ENCODE data around the gene C1orf56. TPM values are rescaled to one million over a fixed set of nuclear protein-coding genes. Genes with fewer than 3 reads are reported as not detected.

Gene C1orf56
- total and polyA plus RNA-seq, 2 of the 13 experiments (the other 11 are each of a cell fraction or from before 2014, with no cell fraction given) = 1.5 to 3.2 TPM

DNA sequence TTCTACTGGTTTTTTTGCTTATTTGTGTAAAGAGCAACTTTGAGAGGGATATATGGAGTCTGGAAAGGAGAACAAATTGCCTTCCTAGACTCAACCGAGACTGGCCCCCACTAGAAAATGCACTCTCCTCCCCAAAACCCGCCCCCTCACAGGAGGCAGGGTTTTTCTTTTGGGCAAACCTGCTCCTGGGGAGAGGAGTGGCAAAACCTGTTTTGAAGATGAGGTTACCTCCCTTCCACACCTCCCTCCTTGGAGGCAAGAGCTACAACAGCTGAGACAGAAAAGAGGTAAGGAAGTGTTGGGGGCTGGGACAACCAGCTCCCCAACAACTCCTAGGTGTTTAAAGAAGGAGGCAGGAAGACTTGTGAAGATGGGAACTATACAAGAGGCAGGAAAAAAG, 11.2 kb upstream of the C1orf56 start, which contains the start of gene BNIPL:
Gene BNIPL (plus strand): TSS at position 231 of the 400 bp plus-strand sequence. CDS start 140 bp downstream, at position 371.
- POLR2A ChIA-PET = no interaction called here
- Histone ChIP-seq H4K20me1 (ENCODE audit: insufficient read depth, low read length) (no peaks in the 10 kb centered on the region), H3K4me2 (ENCODE audit: low read depth, low read length) (no peak within 1 kb of the TSS), H3K9me3 (ENCODE audit: low read length) (no peaks in the 10 kb centered on the region), H3K9ac (ENCODE audit: insufficient read depth, low read depth, low read length) (no peak within 1 kb of the TSS), H3K79me2 (ENCODE audit: insufficient read depth, low read length) (no peaks in the 10 kb centered on the region), H3K4me3 (replicated peaks in 1 of 3; ENCODE audit: insufficient read depth in 1 of 3, low read depth in 2 of 3, low read length in 3 of 3) (no peak within 1 kb of the TSS), H2AFZ (ENCODE audit: low read length) (no peak within 1 kb of the TSS), H3K27ac (ENCODE audit: extremely low read length, insufficient read depth, low read length) (no peak within 1 kb of the TSS), H3K4me1 (ENCODE audit: insufficient read depth, low read length) (no peaks in the 10 kb centered on the region), H3K36me3 (replicated peaks in 1 of 2; ENCODE audit: control insufficient read depth in 1 of 2, insufficient read depth in 2 of 2, low read length in 2 of 2) (peaks cover 5 to 20% of the 10 kb centered on the region in 2 experiments; a peak in 3 of 5 replicates), H3K27me3 (ENCODE audit: control insufficient read depth in 1 of 2, insufficient read depth in 2 of 2, low read length in 2 of 2) (no peaks in the 10 kb centered on the region)
- ATAC-seq (no peak), DNase-seq (ENCODE audit: low spot score) (no peak), FAIRE-seq (no peak)
- no TSS peak for BruUV-seq (replicated peaks)
- in situ Hi-C loops (cut with HindIII; ENCODE audit: extremely low pct_ligation_motif_present, low pct_unique_long_range_greater_than_20kb) (no loop called here), intact Hi-C loops (cut with micrococcal nuclease; ENCODE audit: unreplicated experiment) (no loop called here)
- no peak for TF ChIP-seq CHD2 (IDR thresholded peaks at IDR 0.05; ENCODE audit: low read depth, low read length)
- TF ChIP-seq POLR2A (IDR thresholded peaks at IDR 0.05; ENCODE audit: insufficient read depth in 1 of 2, low read depth in 2 of 2, low read length in 2 of 2) = no peak
- no peak for TF ChIP-seq ETV5 (CRISPR knock-in tag; IDR thresholded peaks at IDR 0.05; ENCODE audit: borderline replicate concordance)
- no peak for TF ChIP-seq HDAC6 (IDR thresholded peaks at IDR 0.05; ENCODE audit: low read depth, low read length)
- no peak for TF ChIP-seq KDM5A (IDR thresholded peaks at IDR 0.05; ENCODE audit: borderline replicate concordance, low read length)
- TF ChIP-seq PAX8 (CRISPR knock-in tag; IDR thresholded peaks at IDR 0.05; ENCODE audit: borderline replicate concordance) = no peak
- no peak for TF ChIP-seq KLF11 (CRISPR knock-in tag; IDR thresholded peaks at IDR 0.05)
- WGBS (ENCODE audit: low lambda C conversion rate) = 64% methylated on average over 2 of the region's 2 CpGs
- CTCF ChIA-PET (ENCODE audit: low intra/inter-chr PET ratio, low total read pairs) = no interaction called here

DNA sequence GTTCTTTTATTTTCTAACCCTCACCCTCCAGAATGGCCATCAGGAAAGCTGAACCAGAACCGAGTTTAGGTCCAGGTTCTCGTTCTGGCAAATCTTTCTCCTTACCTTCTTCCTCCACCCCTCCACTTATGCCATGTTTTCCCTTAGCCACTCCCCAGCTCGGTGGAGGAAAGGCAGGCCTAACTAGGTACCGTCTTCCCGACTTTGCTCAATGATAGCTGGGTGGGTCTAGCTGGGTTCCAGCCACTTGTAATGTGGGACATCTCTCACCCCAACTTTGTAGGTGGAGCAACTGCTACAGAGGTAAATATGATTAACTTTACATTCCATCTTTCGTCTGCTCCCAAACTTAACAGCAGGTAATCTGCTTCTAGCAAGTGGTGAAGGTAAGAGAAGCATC, 10.5 kb upstream of the C1orf56 start:
- FAIRE-seq = no peak
- TF ChIP-seq TCF7L2 (IDR thresholded peaks at IDR 0.05; ENCODE audit: low read depth, low read length) = no peak
- no peak for TF ChIP-seq GTF2F1 (IDR thresholded peaks at IDR 0.05; ENCODE audit: low read length)
- TF ChIP-seq MTF1 (CRISPR knock-in tag; IDR thresholded peaks at IDR 0.05) = no peak
- no peak for TF ChIP-seq MTA1 (CRISPR knock-in tag; IDR thresholded peaks at IDR 0.05; ENCODE audit: borderline replicate concordance)
- TF ChIP-seq ZMYM3 (CRISPR knock-in tag; IDR thresholded peaks at IDR 0.05) = no peak
- TF ChIP-seq HNRNPK (IDR thresholded peaks at IDR 0.05; ENCODE audit: low read depth, low read length, poor library complexity, severe bottlenecking) = no peak
- no peak for TF ChIP-seq ZBTB7B (CRISPR knock-in tag; IDR thresholded peaks at IDR 0.05)
- TF ChIP-seq ZBTB46 (CRISPR knock-in tag; IDR thresholded peaks at IDR 0.05; ENCODE audit: borderline replicate concordance) = no peak
- TF ChIP-seq ZNF446 (CRISPR knock-in tag; IDR thresholded peaks at IDR 0.05) = no peak
- TF ChIP-seq NFIB (CRISPR knock-in tag; IDR thresholded peaks at IDR 0.05; ENCODE audit: borderline replicate concordance) = no peak
- no peak for TF ChIP-seq ATM (IDR thresholded peaks at IDR 0.05; ENCODE audit: borderline replicate concordance)
- TF ChIP-seq ZNF382 (CRISPR knock-in tag; IDR thresholded peaks at IDR 0.05; ENCODE audit: borderline replicate concordance) = no peak
- TF ChIP-seq ZNF720 (CRISPR knock-in tag; IDR thresholded peaks at IDR 0.05) = no peak

More for the DNA sequence above, 10.5 kb upstream of the C1orf56 start:
- H3K4me1 ChIP-seq (ENCODE audit: insufficient read depth, low read length) = no peaks in the 10 kb centered on the region
- no TSS peak for BruUV-seq (replicated peaks)
- no peak for ATAC-seq
- H2AFZ ChIP-seq (ENCODE audit: low read length) = no peak overlapping the region
- no peaks in the 10 kb centered on the region for H3K9me3 ChIP-seq (ENCODE audit: low read length)
- H4K20me1 ChIP-seq (ENCODE audit: insufficient read depth, low read length) = no peaks in the 10 kb centered on the region
- H3K27me3 ChIP-seq (ENCODE audit: control insufficient read depth in 1 of 2, insufficient read depth in 2 of 2, low read length in 2 of 2) = no peaks in the 10 kb centered on the region
- H3K4me2 ChIP-seq (ENCODE audit: low read depth, low read length) = no peak overlapping the region
- H3K79me2 ChIP-seq (ENCODE audit: insufficient read depth, low read length) = no peaks in the 10 kb centered on the region
- no peak overlapping the region for H3K4me3 ChIP-seq (replicated peaks in 1 of 3; ENCODE audit: insufficient read depth in 1 of 3, low read depth in 2 of 3, low read length in 3 of 3)
- no peak overlapping the region for H3K27ac ChIP-seq (ENCODE audit: extremely low read length, insufficient read depth, low read length)
- in situ Hi-C loops (cut with HindIII; ENCODE audit: extremely low pct_ligation_motif_present, low pct_unique_long_range_greater_than_20kb) = no loop called here
- no peak overlapping the region for H3K9ac ChIP-seq (ENCODE audit: insufficient read depth, low read depth, low read length)
- POLR2A ChIA-PET = no interaction called here
- WGBS (ENCODE audit: low lambda C conversion rate) = 75% methylated on average over 6 of the region's 6 CpGs
- intact Hi-C loops (cut with micrococcal nuclease; ENCODE audit: unreplicated experiment) = no loop called here
- no peak for DNase-seq (ENCODE audit: low spot score)
- peaks cover 5 to 17% of the 10 kb centered on the region in 2 experiments; a peak in 3 of 5 replicates for H3K36me3 ChIP-seq (replicated peaks in 1 of 2; ENCODE audit: control insufficient read depth in 1 of 2, insufficient read depth in 2 of 2, low read length in 2 of 2)
- CTCF ChIA-PET (ENCODE audit: low intra/inter-chr PET ratio, low total read pairs) = no interaction called here
